ENCODE data around the gene MAML3.

DNA sequence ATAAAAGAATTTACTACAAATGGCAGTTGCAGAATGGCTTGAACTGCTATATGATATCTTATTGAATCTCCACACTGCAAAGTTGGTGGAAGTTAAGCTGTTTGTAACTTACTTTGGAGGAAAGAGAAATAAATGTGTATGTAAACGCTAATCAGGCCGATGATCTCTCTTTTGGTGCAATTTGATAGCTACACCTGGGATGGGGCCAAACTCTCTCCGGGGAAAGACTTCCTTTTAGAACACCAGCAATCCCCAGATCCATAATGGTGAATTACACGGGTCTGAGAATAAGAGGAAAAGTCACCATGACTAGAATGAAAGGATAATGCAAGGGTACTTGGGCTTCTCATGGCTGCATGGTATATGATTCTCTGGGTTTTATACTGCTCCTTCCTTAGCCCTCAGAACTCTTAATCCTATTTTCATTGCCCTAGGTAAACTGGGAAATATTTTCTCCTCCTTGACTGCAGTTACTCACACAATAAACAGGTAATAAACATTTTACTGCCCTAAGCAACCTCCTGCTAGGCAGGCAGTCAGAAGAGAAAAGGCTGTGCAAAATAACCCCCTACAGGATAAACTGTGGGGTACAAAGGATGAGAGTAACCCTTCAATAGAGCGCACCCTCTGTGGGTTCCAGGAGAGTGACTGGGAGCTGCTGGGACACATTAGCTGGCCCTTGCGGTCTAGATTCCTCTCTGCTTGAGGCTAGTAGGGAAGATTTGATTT lies 379.1 kb downstream of the MAML3 start:
- TF ChIP-seq POLR2A (IDR thresholded peaks at IDR 0.05; ENCODE audit: low read length): no peak
- TF ChIP-seq GATA1 (IDR thresholded peaks at IDR 0.05; ENCODE audit: low read depth, low read length): no peak
